Measurements from ENCODE around the gene LRRC71.

GRCh38 chr1:156970017-156970416 is 49.6 kb downstream of the LRRC71 start:
- TF ChIP-seq FOXK1 (CRISPR knock-in tag; IDR thresholded peaks at IDR 0.05) = no peak
- TF ChIP-seq NFYB (CRISPR knock-in tag; conservative IDR thresholded peaks at IDR 0.05; ENCODE audit: low read depth) = no peak
- TF ChIP-seq CREB1 (CRISPR knock-in tag; IDR thresholded peaks at IDR 0.05) = no peak
- TF ChIP-seq MAX (CRISPR knock-in tag; IDR thresholded peaks at IDR 0.05) = no peak
- TF ChIP-seq SP1 (CRISPR knock-in tag; conservative IDR thresholded peaks at IDR 0.05) = no peak
- TF ChIP-seq, protein P1, sequence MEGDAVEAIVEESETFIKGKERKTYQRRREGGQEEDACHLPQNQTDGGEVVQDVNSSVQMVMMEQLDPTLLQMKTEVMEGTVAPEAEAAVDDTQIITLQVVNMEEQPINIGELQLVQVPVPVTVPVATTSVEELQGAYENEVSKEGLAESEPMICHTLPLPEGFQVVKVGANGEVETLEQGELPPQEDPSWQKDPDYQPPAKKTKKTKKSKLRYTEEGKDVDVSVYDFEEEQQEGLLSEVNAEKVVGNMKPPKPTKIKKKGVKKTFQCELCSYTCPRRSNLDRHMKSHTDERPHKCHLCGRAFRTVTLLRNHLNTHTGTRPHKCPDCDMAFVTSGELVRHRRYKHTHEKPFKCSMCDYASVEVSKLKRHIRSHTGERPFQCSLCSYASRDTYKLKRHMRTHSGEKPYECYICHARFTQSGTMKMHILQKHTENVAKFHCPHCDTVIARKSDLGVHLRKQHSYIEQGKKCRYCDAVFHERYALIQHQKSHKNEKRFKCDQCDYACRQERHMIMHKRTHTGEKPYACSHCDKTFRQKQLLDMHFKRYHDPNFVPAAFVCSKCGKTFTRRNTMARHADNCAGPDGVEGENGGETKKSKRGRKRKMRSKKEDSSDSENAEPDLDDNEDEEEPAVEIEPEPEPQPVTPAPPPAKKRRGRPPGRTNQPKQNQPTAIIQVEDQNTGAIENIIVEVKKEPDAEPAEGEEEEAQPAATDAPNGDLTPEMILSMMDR (IDR thresholded peaks at IDR 0.05) = no peak
- no peak for TF ChIP-seq PRDM15 (CRISPR knock-in tag; IDR thresholded peaks at IDR 0.05)
- no peak for TF ChIP-seq TCF7 (CRISPR knock-in tag; IDR thresholded peaks at IDR 0.05; ENCODE audit: low read depth)
- TF ChIP-seq, protein P2, sequence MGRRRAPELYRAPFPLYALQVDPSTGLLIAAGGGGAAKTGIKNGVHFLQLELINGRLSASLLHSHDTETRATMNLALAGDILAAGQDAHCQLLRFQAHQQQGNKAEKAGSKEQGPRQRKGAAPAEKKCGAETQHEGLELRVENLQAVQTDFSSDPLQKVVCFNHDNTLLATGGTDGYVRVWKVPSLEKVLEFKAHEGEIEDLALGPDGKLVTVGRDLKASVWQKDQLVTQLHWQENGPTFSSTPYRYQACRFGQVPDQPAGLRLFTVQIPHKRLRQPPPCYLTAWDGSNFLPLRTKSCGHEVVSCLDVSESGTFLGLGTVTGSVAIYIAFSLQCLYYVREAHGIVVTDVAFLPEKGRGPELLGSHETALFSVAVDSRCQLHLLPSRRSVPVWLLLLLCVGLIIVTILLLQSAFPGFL (CRISPR knock-in tag; IDR thresholded peaks at IDR 0.05; ENCODE audit: borderline replicate concordance) = no peak
- TF ChIP-seq NR3C1 (CRISPR knock-in tag; conservative IDR thresholded peaks at IDR 0.05; ENCODE audit: low read depth) = no peak
